ENCODE results near the gene KIRREL3. TPM values are rescaled to one million over a fixed set of nuclear protein-coding genes. Genes with fewer than 3 reads are reported as not detected.

Gene KIRREL3
- total and polyA plus RNA-seq, 2 of the 8 experiments (the other 6 are each of a cell fraction or from before 2014, with no cell fraction given): 0.29 to 0.32 TPM

DNA sequence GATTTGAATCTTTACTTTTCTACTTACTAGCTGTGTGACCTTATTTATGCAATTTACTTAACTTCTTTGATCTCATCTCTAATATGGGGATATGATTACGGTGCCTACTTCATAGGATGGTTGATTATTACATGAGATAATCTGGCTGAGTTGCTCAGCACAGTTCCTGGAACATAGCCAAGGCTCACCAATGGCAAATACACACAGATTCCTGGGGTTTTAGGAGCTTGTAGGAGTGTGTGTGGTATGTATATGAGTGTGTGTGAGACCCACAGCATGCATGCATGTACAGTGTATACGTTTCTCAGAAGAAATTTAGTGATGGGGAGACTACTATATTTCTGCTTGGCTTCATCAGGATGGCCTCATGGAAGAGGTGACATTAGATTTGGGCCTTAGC is 256.9 kb downstream of the KIRREL3 start (continued):
- TF ChIP-seq RBBP5 (IDR thresholded peaks at IDR 0.05; ENCODE audit: borderline replicate concordance, low read depth, low read length) (no peak), RFX5 (IDR thresholded peaks at IDR 0.05; ENCODE audit: borderline replicate concordance, low read depth, low read length) (no peak)
- TF ChIP-seq, protein P1, sequence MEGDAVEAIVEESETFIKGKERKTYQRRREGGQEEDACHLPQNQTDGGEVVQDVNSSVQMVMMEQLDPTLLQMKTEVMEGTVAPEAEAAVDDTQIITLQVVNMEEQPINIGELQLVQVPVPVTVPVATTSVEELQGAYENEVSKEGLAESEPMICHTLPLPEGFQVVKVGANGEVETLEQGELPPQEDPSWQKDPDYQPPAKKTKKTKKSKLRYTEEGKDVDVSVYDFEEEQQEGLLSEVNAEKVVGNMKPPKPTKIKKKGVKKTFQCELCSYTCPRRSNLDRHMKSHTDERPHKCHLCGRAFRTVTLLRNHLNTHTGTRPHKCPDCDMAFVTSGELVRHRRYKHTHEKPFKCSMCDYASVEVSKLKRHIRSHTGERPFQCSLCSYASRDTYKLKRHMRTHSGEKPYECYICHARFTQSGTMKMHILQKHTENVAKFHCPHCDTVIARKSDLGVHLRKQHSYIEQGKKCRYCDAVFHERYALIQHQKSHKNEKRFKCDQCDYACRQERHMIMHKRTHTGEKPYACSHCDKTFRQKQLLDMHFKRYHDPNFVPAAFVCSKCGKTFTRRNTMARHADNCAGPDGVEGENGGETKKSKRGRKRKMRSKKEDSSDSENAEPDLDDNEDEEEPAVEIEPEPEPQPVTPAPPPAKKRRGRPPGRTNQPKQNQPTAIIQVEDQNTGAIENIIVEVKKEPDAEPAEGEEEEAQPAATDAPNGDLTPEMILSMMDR (IDR thresholded peaks at IDR 0.05; ENCODE audit: control extremely low read depth in 1 of 3, insufficient read depth in 1 of 3, low read depth in 1 of 3, low read length in 3 of 3): no peak

Data from H1 (cell line).